ENCODE results near the gene HABP2. TPM values are rescaled to one million over a fixed set of nuclear protein-coding genes. Genes with fewer than 3 reads are reported as not detected.

Gene HABP2
- total RNA-seq, 1 experiment from 2014 or later = not detected

DNA sequence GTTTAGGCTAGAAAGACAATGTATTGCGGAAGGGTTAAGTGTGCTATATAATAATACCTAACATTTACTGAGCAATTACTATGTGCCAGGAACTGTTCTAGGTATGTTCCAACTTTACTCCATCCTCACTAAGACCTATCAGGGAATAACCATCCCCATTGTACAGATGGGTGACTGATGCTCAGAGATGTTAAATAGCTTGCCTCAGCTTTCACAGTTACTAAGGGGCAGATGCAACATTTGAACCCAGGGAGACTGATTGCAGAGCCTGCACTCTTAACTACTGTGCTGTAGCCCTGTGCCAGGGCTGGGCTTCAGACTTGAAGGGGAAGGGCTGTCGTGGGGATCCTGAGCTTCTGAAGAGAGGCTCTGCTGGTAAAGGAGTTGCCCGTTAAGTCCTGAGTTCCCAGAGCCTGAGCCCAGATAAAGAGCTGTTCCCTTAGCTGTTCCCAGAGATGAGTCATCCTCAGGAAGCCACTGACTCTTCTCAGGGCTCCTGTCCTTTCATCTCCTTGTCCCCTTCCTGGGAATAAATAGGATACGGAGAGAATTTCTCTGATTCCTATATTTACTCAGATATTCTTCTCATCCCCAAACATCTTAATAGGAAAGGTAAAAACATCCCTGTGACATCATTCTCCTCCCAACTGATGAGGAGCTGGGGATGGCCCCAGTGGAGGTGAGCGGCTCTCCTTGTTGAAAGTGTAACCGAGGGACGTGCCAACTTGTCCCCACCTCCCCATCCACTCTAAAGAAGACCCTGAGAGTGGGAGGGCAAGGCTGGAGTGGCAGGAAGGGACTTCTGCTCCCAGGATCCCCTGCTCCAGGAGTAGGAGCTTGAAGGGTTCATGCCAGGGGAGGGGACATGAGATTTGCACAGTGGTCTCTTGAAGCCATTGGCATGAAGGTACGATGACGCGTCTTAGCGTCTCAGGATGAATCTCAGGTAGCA is 28.0 kb upstream of the HABP2 start:
- H3K14ac ChIP-seq (ENCODE audit: insufficient read depth, low read length) = no peak overlapping the region; the same call in 1 of the 2 replicates
- Mint-ChIP-seq H3K27me3 (ENCODE audit: low read depth) (peaks cover 82% of the 10 kb centered on the region), H3K9me3 (no peaks in the 10 kb centered on the region; a peak in 1 of 5 replicates), H3K4me3 (no peak overlapping the region), H3K27ac (no peak overlapping the region), H3K4me1 (peaks cover 6% of the 10 kb centered on the region in 2 experiments; a peak in 3 of 4 replicates), H3K36me3 (ENCODE audit: insufficient read depth in 1 of 3, low read depth in 3 of 3) (no peaks in the 10 kb centered on the region)
- no peak overlapping the region for H3K4ac ChIP-seq (ENCODE audit: low read depth, low read length)
- no peak overlapping the region for H2BK120ac ChIP-seq (ENCODE audit: low read depth, low read length, poor library complexity, severe bottlenecking)
- H3K9me3 ChIP-seq (ENCODE audit: control insufficient read depth, low read depth, low read length) = no peaks in the 10 kb centered on the region
- no peak overlapping the region for H3K9ac ChIP-seq (ENCODE audit: extremely low read depth, insufficient read length, low read length)
- no peak overlapping the region for H2AFZ ChIP-seq (ENCODE audit: low read length)
- no CpG with 5 or more reads among the region's 11 CpGs for WGBS (ENCODE audit: extremely low coverage, insufficient read length, low lambda C conversion rate)
- H3K23ac ChIP-seq (ENCODE audit: insufficient read length, low read depth, low read length) = no peak overlapping the region
- no peak overlapping the region for H2BK20ac ChIP-seq (ENCODE audit: low read depth, low read length, poor library complexity, severe bottlenecking)
- H3K4me2 ChIP-seq (ENCODE audit: insufficient read depth, insufficient read length, low read length) = no peak overlapping the region
- no peak overlapping the region for H2BK12ac ChIP-seq (ENCODE audit: insufficient read length, low read depth, low read length)
- no peak overlapping the region for H2BK15ac ChIP-seq (ENCODE audit: low read depth, low read length)
- H3K79me2 ChIP-seq (ENCODE audit: insufficient read depth, low read length) = no peaks in the 10 kb centered on the region
- TF ChIP-seq, protein P1, sequence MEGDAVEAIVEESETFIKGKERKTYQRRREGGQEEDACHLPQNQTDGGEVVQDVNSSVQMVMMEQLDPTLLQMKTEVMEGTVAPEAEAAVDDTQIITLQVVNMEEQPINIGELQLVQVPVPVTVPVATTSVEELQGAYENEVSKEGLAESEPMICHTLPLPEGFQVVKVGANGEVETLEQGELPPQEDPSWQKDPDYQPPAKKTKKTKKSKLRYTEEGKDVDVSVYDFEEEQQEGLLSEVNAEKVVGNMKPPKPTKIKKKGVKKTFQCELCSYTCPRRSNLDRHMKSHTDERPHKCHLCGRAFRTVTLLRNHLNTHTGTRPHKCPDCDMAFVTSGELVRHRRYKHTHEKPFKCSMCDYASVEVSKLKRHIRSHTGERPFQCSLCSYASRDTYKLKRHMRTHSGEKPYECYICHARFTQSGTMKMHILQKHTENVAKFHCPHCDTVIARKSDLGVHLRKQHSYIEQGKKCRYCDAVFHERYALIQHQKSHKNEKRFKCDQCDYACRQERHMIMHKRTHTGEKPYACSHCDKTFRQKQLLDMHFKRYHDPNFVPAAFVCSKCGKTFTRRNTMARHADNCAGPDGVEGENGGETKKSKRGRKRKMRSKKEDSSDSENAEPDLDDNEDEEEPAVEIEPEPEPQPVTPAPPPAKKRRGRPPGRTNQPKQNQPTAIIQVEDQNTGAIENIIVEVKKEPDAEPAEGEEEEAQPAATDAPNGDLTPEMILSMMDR (conservative IDR thresholded peaks at IDR 0.05) = 0 out of 3 replicates have a peak, but pooled peaks have one; percentile 5
- no peak overlapping the region for H4K91ac ChIP-seq (ENCODE audit: insufficient read length, low read depth, low read length)
- no peaks in the 10 kb centered on the region for H4K20me1 ChIP-seq (ENCODE audit: control insufficient read depth, insufficient read depth, insufficient read length)
- no peaks in the 10 kb centered on the region for H3K27me3 ChIP-seq (ENCODE audit: insufficient read depth, low read length)
- no peaks in the 10 kb centered on the region for H3K23me2 ChIP-seq (ENCODE audit: insufficient read length, low read depth, low read length, poor library complexity, severe bottlenecking)
- DNase-seq = no peak
- no peak overlapping the region for H3T11ph ChIP-seq (ENCODE audit: low read length)
- no peak overlapping the region for H3K27ac ChIP-seq (ENCODE audit: insufficient read length, low read depth, low read length)
- H2BK5ac ChIP-seq (ENCODE audit: insufficient read length, low read length) = no peak overlapping the region
- H3K56ac ChIP-seq (ENCODE audit: insufficient read length, low read depth, low read length) = no peak overlapping the region
- H2AK5ac ChIP-seq (ENCODE audit: insufficient read length, low read length) = no peak overlapping the region
- no peaks in the 10 kb centered on the region for H3K79me1 ChIP-seq (ENCODE audit: insufficient read depth, low read depth, low read length, poor library complexity, severe bottlenecking)
- no peak overlapping the region for H4K8ac ChIP-seq (replicated peaks; ENCODE audit: insufficient read length, low read depth, low read length)
- H4K5ac ChIP-seq (ENCODE audit: insufficient read length, low read depth, low read length) = no peak overlapping the region
- no peak overlapping the region for H3K18ac ChIP-seq (ENCODE audit: insufficient read length, low read depth, low read length)
- H3K4me1 ChIP-seq (ENCODE audit: insufficient read depth, low read length) = no peaks in the 10 kb centered on the region
